LNCaP clone FGC (cell line): ENCODE results near the gene NRG3.

ENCODE experiments used
- DNase-seq: peaks from one replicate; pipeline ENCODE4 v3.0.0-alpha.2; 2011; ENCODE audit warnings: low read depth
- H3K4me3 ChIP-seq: 2 replicates; pipeline ENCODE4 v1.5.1; 2011; ENCODE audit warnings: mild to moderate bottlenecking, low read depth, low read length, control low read depth
- CTCF ChIP-seq: IDR thresholded peaks from 2 replicates; pipeline ENCODE4 v1.5.1; 2012; ENCODE audit warnings: mild to moderate bottlenecking; ENCODE audit not compliant: control insufficient read depth, insufficient read depth; ENCODE audit errors: extremely low read depth

The NRG3 gene

GRCh38 chr10:81967716-81968115, 92.7 kb downstream of the NRG3 start:
- TF ChIP-seq CTCF, result no peak
- DNase-seq, result no peak
- H3K4me3 ChIP-seq, result no peak overlapping the region

GRCh38 chr10:81969136-81969535, 94.1 kb downstream of the NRG3 start:
- no peak overlapping the region for H3K4me3 ChIP-seq
- TF ChIP-seq CTCF, result no peak
- no peak for DNase-seq

GRCh38 chr10:81978238-81978637, 103.2 kb downstream of the NRG3 start:
- no peak overlapping the region for H3K4me3 ChIP-seq
- TF ChIP-seq CTCF, result no peak
- peak; percentile 26 for DNase-seq

GRCh38 chr10:81981724-81982123, 106.7 kb downstream of the NRG3 start:
- no peak overlapping the region for H3K4me3 ChIP-seq
- no peak for DNase-seq
- TF ChIP-seq CTCF, result no peak

GRCh38 chr10:81984428-81984827, 109.4 kb downstream of the NRG3 start:
- no peak overlapping the region for H3K4me3 ChIP-seq
- TF ChIP-seq CTCF, result no peak
- DNase-seq, result no peak

GRCh38 chr10:81995254-81995653, 120.3 kb downstream of the NRG3 start:
- no peak overlapping the region for H3K4me3 ChIP-seq
- no peak for TF ChIP-seq CTCF
- DNase-seq, result no peak

- TF ChIP-seq CTCF, result no peak
- DNase-seq, result no peak
- no peak overlapping the region for H3K4me3 ChIP-seq
These were observed 121.9 kb downstream of the NRG3 start for GRCh38 chr10:81996927-81997326.
